SU-DHL-6 (cell line): ENCODE data around the gene SLC35G6.
"Not testable (repeated sequence)": the region's sequence is repeated elsewhere in the genome, so short reads cannot be mapped to it uniquely, and the experiment has no call there.

Source experiments
- CTCF ChIP-seq: fragments of 200-600 bp; sonication (generic); IDR thresholded peaks from one replicate; pipeline ENCODE4 v1.5.1; 2017; ENCODE audit warnings: antibody characterized with exemption, mild to moderate bottlenecking, low read length, moderate library complexity; ENCODE audit not compliant: insufficient read depth, poor library complexity, severe bottlenecking
- EZH2phosphoT487 ChIP-seq: fragments of 200-600 bp; sonication (generic), shearing (Covaris generic); conservative IDR thresholded peaks from 2 replicates; pipeline ENCODE4 v1.6.1; 2018; ENCODE audit warnings: mild to moderate bottlenecking, antibody characterized with exemption, low read length, moderate library complexity, mixed read lengths

GRCh38 chr17:7482742-7483088 lies 1.5 kb downstream of the SLC35G6 start:
- not testable (repeated sequence) for TF ChIP-seq CTCF, EZH2phosphoT487
